Gastroesophageal sphincter (tissue), 3 donors: ENCODE data around the gene EGF.

Experiments
- CTCF ChIP-seq, 4 experiments: fragments of 200-600 bp in 2 of 4; fragments of 450-650 bp in 2 of 4; sonication (generic) in 1 of 4; IDR thresholded peaks; one replicate each; pipeline ENCODE4 v1.5.1; 2017 to 2019; ENCODE audit warnings: antibody characterized with exemption in 4 of 4, mild to moderate bottlenecking in 2 of 4, moderate library complexity in 2 of 4
- EP300 ChIP-seq: sonication (generic); formaldehyde crosslinking; IDR thresholded peaks from one replicate; pipeline ENCODE4 v1.6.1; 2017; ENCODE audit warnings: antibody characterized with exemption, mild to moderate bottlenecking
- POLR2A ChIP-seq, 2 donors: fragments of 450-650 bp; IDR thresholded peaks; one replicate each; pipeline ENCODE4 v1.6.1; 2017; ENCODE audit warnings: antibody characterized with exemption in 2 of 2, mild to moderate bottlenecking in 2 of 2, moderate library complexity in 1 of 2
- POLR2AphosphoS5 ChIP-seq: sonication (generic); formaldehyde crosslinking; IDR thresholded peaks from one replicate; pipeline ENCODE4 v1.6.1; 2017; ENCODE audit warnings: antibody characterized with exemption

- TF ChIP-seq POLR2AphosphoS5 = no peak
- TF ChIP-seq CTCF (IDR thresholded peaks at IDR 0.05) = no peak
- no peak for TF ChIP-seq POLR2A (IDR thresholded peaks at IDR 0.05)
- no peak for TF ChIP-seq EP300
These were observed 18.6 kb downstream of the EGF start for GRCh38 chr4:109931318-109931717.
